NCI-H2081 (cell line): Measurements from ENCODE around the gene GAB2.
"Not testable (repeated sequence)": the region's sequence is repeated elsewhere in the genome, so short reads cannot be mapped to it uniquely, and the experiment has no call there.

Experiments used
- DNase-seq, 2 experiments: peaks; one replicate each; lab custom pipeline; 2025; lab: John Stamatoyannopoulos, UW

GAB2 gene

GRCh38 chr11:78277314-78277994 is 140.2 kb downstream of the GAB2 start:
- DNase-seq, result no peak

DNA sequence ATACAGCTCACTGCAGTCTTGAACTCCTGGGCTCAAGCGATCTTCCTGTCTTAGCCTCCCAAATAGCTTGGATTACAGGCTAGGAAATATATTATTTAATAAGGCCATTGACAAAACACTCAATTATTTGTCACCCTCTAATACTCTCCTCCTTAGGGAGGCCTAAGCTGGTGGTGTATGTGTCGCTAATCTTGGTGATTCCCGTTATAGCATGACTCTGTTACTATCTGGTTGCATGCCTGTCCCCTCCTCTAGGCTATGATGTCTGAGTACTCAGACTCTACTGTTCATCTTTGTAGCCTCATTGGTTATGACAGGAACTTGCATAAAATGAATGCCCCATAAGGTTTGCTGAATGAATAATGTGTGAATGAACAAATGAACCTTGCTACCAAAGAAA is 141.3 kb downstream of the GAB2 start:
- DNase-seq, result no peak

DNA sequence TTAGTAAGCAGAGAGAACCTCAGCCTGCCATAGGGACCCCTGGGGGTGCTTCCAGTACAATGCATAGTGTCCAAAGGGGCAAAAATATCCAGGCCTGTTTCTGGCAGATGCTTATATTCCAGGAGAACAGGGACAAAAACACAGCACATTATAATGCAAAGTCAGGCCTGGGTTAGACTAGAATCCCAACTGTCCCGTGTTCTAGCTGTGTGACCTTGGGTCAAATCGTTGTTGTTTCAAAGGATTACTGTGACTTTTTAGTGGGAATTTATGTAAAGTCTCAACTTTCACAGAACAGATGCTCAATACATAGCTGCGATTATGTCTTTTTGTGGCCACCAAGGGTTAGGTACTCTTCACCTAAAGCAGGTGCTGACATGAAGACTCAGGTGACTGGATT is 142.9 kb downstream of the GAB2 start:
- no peak for DNase-seq

DNA sequence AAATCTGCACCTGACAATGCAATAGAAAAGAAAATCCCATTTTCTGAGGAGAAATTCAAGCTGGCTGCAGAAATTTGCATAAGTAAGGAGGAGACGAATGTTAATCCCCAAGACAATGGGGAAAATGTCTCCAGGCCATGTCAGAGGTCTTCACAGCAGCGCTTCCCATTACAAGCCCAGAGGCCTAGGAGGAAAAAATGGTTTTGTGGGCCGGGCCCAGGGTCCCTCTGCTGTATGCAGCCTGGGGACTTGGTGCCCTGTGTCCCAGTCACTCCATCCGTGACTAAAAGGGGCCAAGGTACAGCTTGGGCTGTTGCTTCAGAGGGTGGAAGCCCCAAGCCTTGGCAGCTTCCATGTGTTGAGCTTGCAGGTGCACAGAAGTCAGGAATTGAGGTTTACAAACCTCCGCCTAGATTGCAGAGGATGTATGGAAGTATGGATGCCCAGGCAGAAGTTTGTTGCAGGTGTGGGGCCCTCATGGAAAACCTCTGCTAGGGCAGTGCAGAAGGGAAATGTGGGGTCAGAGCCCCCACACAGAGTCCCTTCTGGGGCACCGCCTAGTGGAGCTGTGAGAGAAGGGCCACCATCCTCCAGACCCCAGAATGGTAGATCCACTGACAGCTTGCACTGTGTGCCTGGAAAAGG is 144.9 kb downstream of the GAB2 start:
- not testable (repeated sequence) for DNase-seq

GRCh38 chr11:78271801-78272200 is 145.8 kb downstream of the GAB2 start:
- not testable (repeated sequence) for DNase-seq

DNA sequence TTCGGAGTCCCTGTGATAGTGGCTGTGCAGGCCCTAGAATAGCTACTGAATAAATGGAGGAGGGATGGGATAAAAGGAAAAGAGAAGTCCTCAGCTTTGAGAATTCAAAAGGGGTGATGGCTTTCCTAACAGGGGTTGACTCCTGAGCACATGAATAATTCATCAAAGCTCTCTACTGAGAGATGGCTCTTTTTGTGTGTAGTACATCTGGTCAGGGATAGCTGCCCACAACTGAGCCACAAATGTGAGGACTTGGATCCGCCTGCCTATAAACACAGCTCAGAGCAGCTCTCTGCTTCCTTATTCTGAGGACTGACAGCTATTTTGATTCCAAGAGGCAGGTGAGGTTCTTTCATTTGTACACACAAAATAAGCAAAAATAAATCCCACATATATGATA is 146.6 kb downstream of the GAB2 start:
- no peak for DNase-seq

- no peak for DNase-seq
Observed at GRCh38 chr11:78269806-78270205, 147.8 kb downstream of the GAB2 start.

DNA sequence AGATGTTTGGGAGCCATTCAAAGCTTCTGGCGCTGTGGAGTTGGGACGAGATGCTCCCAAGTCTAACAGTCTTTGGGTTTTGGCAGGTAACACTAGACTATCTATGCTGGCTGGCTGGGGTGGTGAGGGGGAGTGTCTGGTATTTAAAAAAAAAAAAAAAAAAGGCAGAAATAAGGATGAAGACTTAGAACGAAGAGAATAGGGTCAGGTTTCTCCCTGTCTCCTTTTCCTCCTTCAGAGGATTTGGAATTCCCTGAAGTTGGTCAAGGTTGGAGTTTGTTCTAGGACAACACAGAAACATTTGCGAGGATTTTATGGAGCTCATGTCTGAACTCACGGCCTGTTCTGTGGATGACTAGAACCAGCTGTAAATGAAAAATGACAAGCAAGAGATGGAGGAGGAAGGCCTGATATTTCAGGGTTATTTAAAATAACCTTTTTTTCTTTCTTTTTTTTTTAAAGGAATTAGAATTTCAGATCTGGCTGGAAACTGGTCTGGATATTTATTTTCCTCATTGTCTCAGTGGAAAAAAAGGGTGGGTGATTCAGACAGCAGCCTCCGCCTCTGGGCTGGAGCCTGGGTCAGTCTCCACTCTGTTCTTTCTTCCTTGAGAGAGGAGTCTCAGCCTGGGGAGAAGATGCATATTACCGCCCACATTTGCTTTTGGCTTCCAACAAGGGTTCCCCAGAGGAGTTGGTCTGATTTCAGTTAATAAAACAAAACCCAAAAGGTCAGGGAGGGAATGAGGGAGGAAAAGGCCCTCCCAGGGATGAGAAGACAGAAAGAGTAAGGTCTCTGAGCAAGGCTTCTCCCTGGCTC is 148.8 kb downstream of the GAB2 start:
- no peak for DNase-seq

GRCh38 chr11:78266451-78266850 is 151.2 kb downstream of the GAB2 start:
- no peak for DNase-seq

DNA sequence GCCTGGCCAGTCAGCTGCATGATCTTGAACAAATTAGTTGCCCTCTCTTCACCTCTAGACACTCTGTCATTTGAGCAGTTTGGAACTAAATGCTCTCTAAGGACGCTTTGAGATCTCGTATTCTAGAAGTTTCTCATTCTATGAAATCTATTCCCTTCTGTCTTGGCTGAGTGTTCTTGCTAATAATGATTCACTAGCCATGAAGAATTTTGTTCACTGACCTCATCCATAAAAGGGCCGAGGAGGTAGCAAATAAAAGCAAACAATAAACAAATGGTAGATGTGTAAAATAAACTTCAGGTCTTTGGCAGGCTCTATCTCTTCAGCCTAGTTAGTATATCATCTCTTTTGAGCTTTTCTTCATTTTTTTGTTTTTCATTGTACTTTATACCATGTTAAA is 152.3 kb downstream of the GAB2 start:
- DNase-seq, result no peak

DNA sequence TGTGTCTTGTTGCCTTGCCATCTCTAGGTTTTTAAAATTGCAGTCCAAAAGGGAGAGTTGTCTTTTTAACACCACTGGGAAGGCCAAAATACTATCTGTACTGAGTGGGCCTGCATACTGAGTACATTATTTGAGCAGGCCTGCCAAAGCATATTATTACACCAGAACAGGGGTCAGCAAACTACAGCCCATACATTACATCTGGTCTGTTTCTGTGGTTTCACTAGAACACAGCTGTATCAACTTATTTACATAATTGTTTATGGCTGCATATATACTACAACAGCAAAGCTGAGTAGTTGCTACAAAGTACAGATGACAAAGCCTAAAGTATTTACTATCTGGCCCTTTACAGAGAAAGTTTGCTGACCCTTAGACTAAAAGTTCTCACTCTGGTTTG is 154.9 kb downstream of the GAB2 start:
- no peak for DNase-seq

- no peak for DNase-seq
Observed at GRCh38 chr11:78262238-78262637, 155.4 kb downstream of the GAB2 start.

DNA sequence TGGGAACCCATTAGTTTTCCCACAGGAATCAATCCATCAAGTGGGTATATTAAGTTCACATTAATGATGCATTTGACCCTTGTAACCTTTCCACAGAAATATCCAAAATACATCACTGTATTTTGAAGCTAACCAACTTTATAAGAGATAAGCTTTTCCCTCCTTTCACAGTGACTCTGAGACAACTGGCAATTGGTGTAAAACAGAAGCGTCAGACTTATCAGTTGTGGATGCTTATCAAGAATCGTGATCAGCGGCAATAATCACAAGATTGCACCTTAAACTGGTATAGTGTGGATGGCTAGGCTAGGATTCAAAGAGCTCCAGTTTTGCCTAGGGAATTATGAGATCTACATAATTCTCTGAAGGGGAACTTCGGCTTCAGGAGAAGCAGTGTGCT is 155.8 kb downstream of the GAB2 start:
- DNase-seq, result no peak

GRCh38 chr11:78261367-78261766 is 156.3 kb downstream of the GAB2 start:
- no peak for DNase-seq

DNA sequence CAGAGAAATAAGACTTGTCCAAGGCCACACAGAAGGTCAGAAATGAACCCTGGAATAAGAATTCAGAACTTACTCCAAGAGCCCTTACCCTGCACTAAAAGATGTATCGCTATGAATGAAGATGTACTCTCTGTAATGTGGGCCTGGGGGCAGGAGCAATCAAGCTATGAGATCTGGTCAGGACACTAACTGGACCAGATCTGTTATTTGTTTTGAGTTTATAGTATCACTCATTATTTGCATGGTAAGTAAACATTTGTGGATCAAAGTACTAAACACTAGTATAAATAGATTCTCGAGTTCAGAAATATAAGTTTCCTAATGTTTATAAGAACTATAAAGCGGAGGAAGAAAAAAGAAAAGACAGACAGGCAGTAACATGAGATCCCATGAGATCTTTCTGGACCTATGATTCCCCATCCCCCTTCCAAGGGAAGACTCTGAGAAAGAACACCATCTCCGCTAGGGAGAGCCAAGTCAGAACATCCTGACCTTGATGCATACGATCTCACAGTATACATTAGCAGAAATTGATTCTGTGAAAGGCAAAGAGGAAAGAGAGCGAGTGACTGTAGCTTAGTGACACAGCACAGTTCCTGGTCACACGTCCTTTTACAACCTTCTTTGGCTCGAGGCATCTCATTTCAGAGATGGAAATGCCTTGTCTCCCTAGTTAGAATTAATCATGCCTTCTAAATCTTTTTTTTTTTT is 157.7 kb downstream of the GAB2 start:
- no peak for DNase-seq

GRCh38 chr11:78257654-78258053 is 160.0 kb downstream of the GAB2 start:
- no peak for DNase-seq

DNA sequence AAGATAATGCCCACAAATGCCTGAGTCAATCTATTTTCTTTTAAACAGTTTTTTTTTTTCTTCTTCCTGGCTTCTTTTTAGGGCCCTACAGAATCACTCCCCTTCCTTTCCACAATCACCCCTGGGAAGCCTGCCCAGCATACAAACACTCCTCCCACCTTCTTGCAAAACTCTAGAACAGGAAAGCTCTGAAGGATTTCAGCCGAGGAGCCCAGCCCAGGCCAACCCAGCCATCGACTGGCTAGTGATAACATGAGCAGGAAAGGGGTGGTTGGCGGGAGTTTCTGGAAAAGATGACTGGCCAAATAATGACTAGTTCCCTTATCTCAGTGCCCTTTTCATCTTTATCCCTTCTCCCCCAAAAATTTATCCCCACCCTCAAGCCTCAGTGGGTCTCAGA is 160.7 kb downstream of the GAB2 start:
- DNase-seq, result no peak

DNA sequence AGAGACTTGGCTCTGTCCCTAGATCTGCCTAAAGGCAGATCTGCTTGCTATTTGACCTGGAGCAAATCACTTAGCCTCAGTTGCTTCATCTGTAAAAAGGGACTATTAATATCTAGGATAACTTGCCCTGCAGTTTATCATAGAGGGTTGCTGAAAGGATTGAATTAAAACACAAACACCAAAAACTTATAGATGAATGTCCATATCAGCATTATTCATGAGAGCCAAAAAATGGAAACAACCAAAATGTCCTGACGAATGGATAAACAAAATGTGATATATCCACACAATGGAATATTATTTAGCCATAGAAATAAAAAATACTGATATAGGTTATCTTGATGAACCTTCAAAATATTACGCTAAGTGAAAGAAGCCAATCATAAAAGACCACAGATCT is 161.7 kb downstream of the GAB2 start:
- no peak for DNase-seq

GRCh38 chr11:78254268-78254667 is 163.4 kb downstream of the GAB2 start:
- DNase-seq, result no peak

- no peak for DNase-seq
Observed at GRCh38 chr11:78253797-78254196, 163.8 kb downstream of the GAB2 start.

DNA sequence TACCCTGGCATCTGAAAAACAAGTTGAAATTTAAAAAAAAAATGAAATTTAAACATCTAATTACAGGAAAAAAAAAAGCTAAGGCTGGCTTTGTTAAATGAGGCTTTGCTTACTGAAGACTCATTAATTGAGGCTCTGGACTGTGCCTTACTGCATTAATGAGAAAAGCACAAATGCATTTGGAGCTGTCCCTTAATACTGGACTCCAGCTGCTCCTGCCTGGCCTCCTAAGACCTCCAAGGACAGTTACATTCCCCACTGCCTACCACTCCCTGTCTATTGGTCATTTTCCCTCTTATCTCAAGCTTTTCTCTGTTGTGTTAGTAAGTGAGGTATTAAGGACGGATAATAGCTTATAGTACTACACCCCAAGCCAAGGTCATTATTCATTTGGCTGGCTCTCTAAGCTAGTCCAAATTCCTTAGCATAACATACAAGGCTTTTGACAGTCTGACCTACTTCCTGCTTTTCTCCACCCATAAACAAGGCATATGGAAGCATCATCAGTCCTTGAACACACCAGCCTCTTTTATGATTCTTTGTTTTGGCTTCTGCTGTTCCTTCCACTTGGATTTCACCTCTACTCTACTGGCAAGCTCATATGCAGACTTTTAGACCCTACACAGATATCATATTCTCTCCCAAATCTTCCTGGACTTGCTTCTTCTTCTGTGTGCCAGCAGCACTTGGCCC is 166.4 kb downstream of the GAB2 start:
- DNase-seq, result no peak

DNA sequence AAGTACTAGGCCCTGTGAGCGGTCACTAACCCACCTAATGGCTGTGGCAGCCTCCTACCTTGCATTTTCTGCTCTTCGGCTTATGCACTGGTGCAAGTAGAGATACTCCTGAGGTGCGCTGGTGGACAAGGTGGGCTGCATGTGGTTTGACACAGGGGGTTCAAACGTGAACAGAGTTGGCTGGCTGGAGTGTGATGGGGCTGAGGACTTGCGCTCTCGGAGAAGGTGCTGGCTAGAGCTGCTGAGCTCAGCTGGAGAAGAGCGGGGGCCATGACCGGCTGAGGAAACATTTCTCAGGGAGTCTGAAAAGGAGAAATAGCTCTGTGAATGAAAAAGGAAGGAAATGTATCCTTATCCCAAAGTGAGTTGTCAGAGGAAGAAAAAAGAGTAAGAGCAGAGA is 167.5 kb downstream of the GAB2 start:
- DNase-seq, result no peak
